Measurements from ENCODE around the gene CCDC120. TPM values are rescaled to one million over a fixed set of nuclear protein-coding genes. Genes with fewer than 3 reads are reported as not detected.

The CCDC120 gene
- total and polyA plus RNA-seq, 9 of the 15 experiments (the other 6 are each of a cell fraction or from before 2014, with no cell fraction given): 0.13 to 3.6 (median 0.54) TPM

DNA sequence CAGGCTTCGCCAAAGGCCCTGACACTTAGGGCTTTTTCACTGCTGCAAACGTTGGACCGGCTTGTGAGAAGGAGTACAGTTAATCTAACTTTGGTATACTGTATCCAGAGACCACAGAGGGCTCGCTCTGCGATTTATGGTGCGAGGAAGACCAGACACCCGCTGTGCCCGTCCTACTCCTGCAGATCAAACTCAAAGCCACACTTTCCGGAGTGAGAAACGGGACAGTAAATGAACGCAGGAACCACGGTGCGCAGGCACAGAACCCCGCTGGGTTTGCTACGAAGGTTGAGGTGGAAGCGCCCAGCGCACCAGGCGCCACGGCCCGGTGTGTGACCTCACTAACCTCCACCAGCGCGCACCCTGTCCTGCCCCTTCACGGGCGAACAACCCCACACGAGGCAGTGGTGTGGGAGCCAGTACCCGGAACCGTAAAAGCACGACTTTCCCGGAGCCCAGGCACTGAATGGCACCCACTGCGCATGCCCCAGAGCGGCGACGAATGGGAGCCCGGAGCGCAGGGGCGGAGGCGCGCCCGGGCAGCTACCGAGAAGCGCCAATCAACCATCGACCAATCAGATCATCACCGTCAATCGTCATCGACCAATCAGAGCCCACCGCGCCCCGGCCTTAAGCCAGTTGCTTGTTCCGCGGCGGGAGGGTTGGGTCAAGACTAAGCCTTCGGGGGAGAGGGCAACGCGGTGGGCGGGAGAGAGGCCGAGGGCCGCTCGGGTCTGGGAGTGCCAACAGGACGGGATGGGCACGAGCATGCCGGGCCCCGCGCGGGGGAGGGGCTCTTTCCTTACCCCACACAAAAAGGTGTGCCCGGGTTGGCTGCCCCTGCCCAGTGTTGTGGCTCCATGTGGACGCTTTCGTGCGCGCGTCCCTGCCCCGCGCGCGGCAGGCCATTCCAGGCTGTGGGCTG, 42.2 kb downstream of the CCDC120 start (continued):
- TF ChIP-seq, protein P1, sequence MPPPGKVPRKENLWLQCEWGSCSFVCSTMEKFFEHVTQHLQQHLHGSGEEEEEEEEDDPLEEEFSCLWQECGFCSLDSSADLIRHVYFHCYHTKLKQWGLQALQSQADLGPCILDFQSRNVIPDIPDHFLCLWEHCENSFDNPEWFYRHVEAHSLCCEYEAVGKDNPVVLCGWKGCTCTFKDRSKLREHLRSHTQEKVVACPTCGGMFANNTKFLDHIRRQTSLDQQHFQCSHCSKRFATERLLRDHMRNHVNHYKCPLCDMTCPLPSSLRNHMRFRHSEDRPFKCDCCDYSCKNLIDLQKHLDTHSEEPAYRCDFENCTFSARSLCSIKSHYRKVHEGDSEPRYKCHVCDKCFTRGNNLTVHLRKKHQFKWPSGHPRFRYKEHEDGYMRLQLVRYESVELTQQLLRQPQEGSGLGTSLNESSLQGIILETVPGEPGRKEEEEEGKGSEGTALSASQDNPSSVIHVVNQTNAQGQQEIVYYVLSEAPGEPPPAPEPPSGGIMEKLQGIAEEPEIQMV (tag; conservative IDR thresholded peaks at IDR 0.05; ENCODE audit: low read depth): no peak
- TF ChIP-seq, protein P2, sequence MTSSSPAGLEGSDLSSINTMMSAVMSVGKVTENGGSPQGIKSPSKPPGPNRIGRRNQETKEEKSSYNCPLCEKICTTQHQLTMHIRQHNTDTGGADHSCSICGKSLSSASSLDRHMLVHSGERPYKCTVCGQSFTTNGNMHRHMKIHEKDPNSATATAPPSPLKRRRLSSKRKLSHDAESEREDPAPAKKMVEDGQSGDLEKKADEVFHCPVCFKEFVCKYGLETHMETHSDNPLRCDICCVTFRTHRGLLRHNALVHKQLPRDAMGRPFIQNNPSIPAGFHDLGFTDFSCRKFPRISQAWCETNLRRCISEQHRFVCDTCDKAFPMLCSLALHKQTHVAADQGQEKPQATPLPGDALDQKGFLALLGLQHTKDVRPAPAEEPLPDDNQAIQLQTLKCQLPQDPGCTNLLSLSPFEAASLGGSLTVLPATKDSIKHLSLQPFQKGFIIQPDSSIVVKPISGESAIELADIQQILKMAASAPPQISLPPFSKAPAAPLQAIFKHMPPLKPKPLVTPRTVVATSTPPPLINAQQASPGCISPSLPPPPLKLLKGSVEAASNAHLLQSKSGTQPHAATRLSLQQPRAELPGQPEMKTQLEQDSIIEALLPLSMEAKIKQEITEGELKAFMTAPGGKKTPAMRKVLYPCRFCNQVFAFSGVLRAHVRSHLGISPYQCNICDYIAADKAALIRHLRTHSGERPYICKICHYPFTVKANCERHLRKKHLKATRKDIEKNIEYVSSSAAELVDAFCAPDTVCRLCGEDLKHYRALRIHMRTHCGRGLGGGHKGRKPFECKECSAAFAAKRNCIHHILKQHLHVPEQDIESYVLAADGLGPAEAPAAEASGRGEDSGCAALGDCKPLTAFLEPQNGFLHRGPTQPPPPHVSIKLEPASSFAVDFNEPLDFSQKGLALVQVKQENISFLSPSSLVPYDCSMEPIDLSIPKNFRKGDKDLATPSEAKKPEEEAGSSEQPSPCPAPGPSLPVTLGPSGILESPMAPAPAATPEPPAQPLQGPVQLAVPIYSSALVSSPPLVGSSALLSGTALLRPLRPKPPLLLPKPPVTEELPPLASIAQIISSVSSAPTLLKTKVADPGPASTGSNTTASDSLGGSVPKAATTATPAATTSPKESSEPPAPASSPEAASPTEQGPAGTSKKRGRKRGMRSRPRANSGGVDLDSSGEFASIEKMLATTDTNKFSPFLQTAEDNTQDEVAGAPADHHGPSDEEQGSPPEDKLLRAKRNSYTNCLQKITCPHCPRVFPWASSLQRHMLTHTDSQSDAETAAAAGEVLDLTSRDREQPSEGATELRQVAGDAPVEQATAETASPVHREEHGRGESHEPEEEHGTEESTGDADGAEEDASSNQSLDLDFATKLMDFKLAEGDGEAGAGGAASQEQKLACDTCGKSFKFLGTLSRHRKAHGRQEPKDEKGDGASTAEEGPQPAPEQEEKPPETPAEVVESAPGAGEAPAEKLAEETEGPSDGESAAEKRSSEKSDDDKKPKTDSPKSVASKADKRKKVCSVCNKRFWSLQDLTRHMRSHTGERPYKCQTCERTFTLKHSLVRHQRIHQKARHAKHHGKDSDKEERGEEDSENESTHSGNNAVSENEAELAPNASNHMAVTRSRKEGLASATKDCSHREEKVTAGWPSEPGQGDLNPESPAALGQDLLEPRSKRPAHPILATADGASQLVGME (CRISPR knock-in tag; IDR thresholded peaks at IDR 0.05): no peak
- TF ChIP-seq KHSRP (IDR thresholded peaks at IDR 0.05) (no peak), NCOA4 (IDR thresholded peaks at IDR 0.05; ENCODE audit: partially characterized antibody) (no peak), SMAD4 (CRISPR knock-in tag; conservative IDR thresholded peaks at IDR 0.05) (0 out of 2 replicates have a peak, but pooled peaks have one; percentile 12), SOX6 (IDR thresholded peaks at IDR 0.05) (no peak)
- TF ChIP-seq, protein P3, sequence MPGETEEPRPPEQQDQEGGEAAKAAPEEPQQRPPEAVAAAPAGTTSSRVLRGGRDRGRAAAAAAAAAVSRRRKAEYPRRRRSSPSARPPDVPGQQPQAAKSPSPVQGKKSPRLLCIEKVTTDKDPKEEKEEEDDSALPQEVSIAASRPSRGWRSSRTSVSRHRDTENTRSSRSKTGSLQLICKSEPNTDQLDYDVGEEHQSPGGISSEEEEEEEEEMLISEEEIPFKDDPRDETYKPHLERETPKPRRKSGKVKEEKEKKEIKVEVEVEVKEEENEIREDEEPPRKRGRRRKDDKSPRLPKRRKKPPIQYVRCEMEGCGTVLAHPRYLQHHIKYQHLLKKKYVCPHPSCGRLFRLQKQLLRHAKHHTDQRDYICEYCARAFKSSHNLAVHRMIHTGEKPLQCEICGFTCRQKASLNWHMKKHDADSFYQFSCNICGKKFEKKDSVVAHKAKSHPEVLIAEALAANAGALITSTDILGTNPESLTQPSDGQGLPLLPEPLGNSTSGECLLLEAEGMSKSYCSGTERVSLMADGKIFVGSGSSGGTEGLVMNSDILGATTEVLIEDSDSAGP (CRISPR knock-in tag; IDR thresholded peaks at IDR 0.05): no peak
- TF ChIP-seq, protein P4, sequence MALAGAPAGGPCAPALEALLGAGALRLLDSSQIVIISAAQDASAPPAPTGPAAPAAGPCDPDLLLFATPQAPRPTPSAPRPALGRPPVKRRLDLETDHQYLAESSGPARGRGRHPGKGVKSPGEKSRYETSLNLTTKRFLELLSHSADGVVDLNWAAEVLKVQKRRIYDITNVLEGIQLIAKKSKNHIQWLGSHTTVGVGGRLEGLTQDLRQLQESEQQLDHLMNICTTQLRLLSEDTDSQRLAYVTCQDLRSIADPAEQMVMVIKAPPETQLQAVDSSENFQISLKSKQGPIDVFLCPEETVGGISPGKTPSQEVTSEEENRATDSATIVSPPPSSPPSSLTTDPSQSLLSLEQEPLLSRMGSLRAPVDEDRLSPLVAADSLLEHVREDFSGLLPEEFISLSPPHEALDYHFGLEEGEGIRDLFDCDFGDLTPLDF (CRISPR knock-in tag; IDR thresholded peaks at IDR 0.05): no peak
